Measurements from ENCODE around the gene FBXO27.
"Not testable (repeated sequence)": the region's sequence is repeated elsewhere in the genome, so short reads cannot be mapped to it uniquely, and the experiment has no call there.

Gene FBXO27

GRCh38 chr19:39037194-39037593, 4.8 kb upstream of the FBXO27 start:
- FAIRE-seq = no peak

GRCh38 chr19:39036581-39036980, 4.2 kb upstream of the FBXO27 start:
- no peak for FAIRE-seq

- FAIRE-seq = no peak
These were observed 834 bp downstream of the FBXO27 start for GRCh38 chr19:39031368-39032062.

- no peak for FAIRE-seq
These were observed 1.4 kb downstream of the FBXO27 start for GRCh38 chr19:39030854-39031367.

GRCh38 chr19:39024875-39025641, 7.3 kb downstream of the FBXO27 start:
- FAIRE-seq = no peak

- no peak for FAIRE-seq
These were observed 11.3 kb downstream of the FBXO27 start for GRCh38 chr19:39021063-39021462.

- no peak for FAIRE-seq
These were observed 14.7 kb downstream of the FBXO27 start for GRCh38 chr19:39017646-39018045.

GRCh38 chr19:39017026-39017425, 15.3 kb downstream of the FBXO27 start:
- FAIRE-seq = no peak

GRCh38 chr19:39014037-39014436, 18.3 kb downstream of the FBXO27 start:
- FAIRE-seq = no peak

GRCh38 chr19:39009001-39009400, 23.3 kb downstream of the FBXO27 start:
- no peak for FAIRE-seq

GRCh38 chr19:39008137-39008536, 24.2 kb downstream of the FBXO27 start:
- FAIRE-seq = no peak

GRCh38 chr19:39007096-39007495, 25.3 kb downstream of the FBXO27 start:
- no peak for FAIRE-seq

- FAIRE-seq = no peak
These were observed 27.9 kb downstream of the FBXO27 start for GRCh38 chr19:39004403-39004802.

- no peak for FAIRE-seq
These were observed 28.6 kb downstream of the FBXO27 start for GRCh38 chr19:39003796-39004195.

- no peak for FAIRE-seq
These were observed 29.2 kb downstream of the FBXO27 start for GRCh38 chr19:39003188-39003587.

GRCh38 chr19:39001041-39001440, 31.3 kb downstream of the FBXO27 start:
- FAIRE-seq = no peak

- FAIRE-seq = not testable (repeated sequence)
These were observed 34.8 kb downstream of the FBXO27 start for GRCh38 chr19:38997576-38997975.

GRCh38 chr19:38993271-38993670, 39.1 kb downstream of the FBXO27 start:
- FAIRE-seq = no peak

- FAIRE-seq = no peak
These were observed 41.2 kb downstream of the FBXO27 start for GRCh38 chr19:38990949-38991697.

- not testable (repeated sequence) for FAIRE-seq
These were observed 42.7 kb downstream of the FBXO27 start for GRCh38 chr19:38989614-38990013.

- FAIRE-seq = no peak
These were observed 43.2 kb downstream of the FBXO27 start for GRCh38 chr19:38989066-38989605.

- FAIRE-seq = not testable (repeated sequence)
These were observed 43.7 kb downstream of the FBXO27 start for GRCh38 chr19:38988627-38989026.

- FAIRE-seq = not testable (repeated sequence)
These were observed 44.6 kb downstream of the FBXO27 start for GRCh38 chr19:38987745-38988144.
